HL-60/S4 treated with phorbol 12-myristate 13-acetate at 8.2 ng/mL for 4 days and 3 days (cell line): ENCODE measurements around the gene NUDT3.

ENCODE experiments used
- in situ Hi-C: fragments of 300-500 bp; cut with MboI; formaldehyde crosslinking; loops from 2 replicates; pipeline ENCODE4 v1.15.0; 2022; ENCODE audit warnings: low sequenced_read_pairs

NUDT3 gene

GRCh38 chr6:34243131-34243771 lies 149.2 kb downstream of the NUDT3 start:
- in situ Hi-C loops, result loop anchor here (10.0 kb wide), 1 partner anchor 172 kb away; no protein-coding TSS in a partner anchor

GRCh38 chr6:34242252-34243130 lies 150.0 kb downstream of the NUDT3 start:
- in situ Hi-C loops, result loop anchor here (10.0 kb wide), 1 partner anchor 172 kb away; no protein-coding TSS in a partner anchor

GRCh38 chr6:34241351-34242215 lies 150.9 kb downstream of the NUDT3 start:
- in situ Hi-C loops, result loop anchor here (10.0 kb wide), 1 partner anchor 173 kb away; no protein-coding TSS in a partner anchor

GRCh38 chr6:34240329-34241248 lies 151.9 kb downstream of the NUDT3 start:
- in situ Hi-C loops, result loop anchor here (10.0 kb wide), 1 partner anchor 174 kb away; no protein-coding TSS in a partner anchor

GRCh38 chr6:34239893-34240292 lies 152.6 kb downstream of the NUDT3 start:
- in situ Hi-C loops, result loop anchor here (10.0 kb wide), 1 partner anchor 175 kb away; no protein-coding TSS in a partner anchor

- in situ Hi-C loops, result no loop called here
Observed at GRCh38 chr6:34239500-34239825, 153.0 kb downstream of the NUDT3 start.

GRCh38 chr6:34238585-34239499 lies 153.6 kb downstream of the NUDT3 start:
- in situ Hi-C loops, result no loop called here

GRCh38 chr6:34237722-34238584 lies 154.5 kb downstream of the NUDT3 start:
- in situ Hi-C loops, result no loop called here

- in situ Hi-C loops, result no loop called here
Observed at GRCh38 chr6:34237316-34237721, 155.2 kb downstream of the NUDT3 start.

GRCh38 chr6:34236443-34237315 lies 155.8 kb downstream of the NUDT3 start, which contains the start of gene HMGA1:
TSS of gene HMGA1 (plus strand) at chr6:34236873. CDS start at chr6:34240781, 3,908 bp downstream.
- in situ Hi-C loops, result no loop called here

- in situ Hi-C loops, result no loop called here
Observed at GRCh38 chr6:34236131-34236442, 156.4 kb downstream of the NUDT3 start.

- in situ Hi-C loops, result no loop called here
Observed at GRCh38 chr6:34235307-34236130, 156.9 kb downstream of the NUDT3 start.

GRCh38 chr6:34234667-34235306 lies 157.7 kb downstream of the NUDT3 start:
- in situ Hi-C loops, result no loop called here

- in situ Hi-C loops, result no loop called here
Observed at GRCh38 chr6:34233867-34234266, 158.6 kb downstream of the NUDT3 start.

GRCh38 chr6:34232901-34233300 lies 159.6 kb downstream of the NUDT3 start:
- in situ Hi-C loops, result no loop called here
